SK-N-SH treated with all-trans-retinoic acid at 6 μM for 48 hours (cell line): ENCODE measurements around the gene ZMIZ1.

Experiments used
- ATAC-seq: fragments of 200-7000 bp; cut with Tn5 transposase; 3 replicates; pipeline ENCODE4 v1.9.1; 2020; ENCODE audit warnings: mild to moderate bottlenecking, moderate library complexity
- ARNTL ChIP-seq: fragments of 450-650 bp; formaldehyde crosslinking; IDR thresholded peaks from 2 replicates; pipeline ENCODE4 v1.5.0; 2020; ENCODE audit warnings: low read depth, mild to moderate bottlenecking, moderate library complexity, borderline replicate concordance
- CREB5 ChIP-seq: fragments of 250-450 bp; sonication (Bioruptor Pico); IDR thresholded peaks from 2 replicates; pipeline ENCODE4 v1.5.1; 2020; ENCODE audit warnings: low read depth, mild to moderate bottlenecking, moderate library complexity
- CSDC2 ChIP-seq: fragments of 250-450 bp; sonication (Bioruptor Pico); IDR thresholded peaks from 2 replicates; pipeline ENCODE4 v1.5.0; 2020; ENCODE audit warnings: mild to moderate bottlenecking, moderate library complexity
- ESRRG ChIP-seq: fragments of 250-450 bp; sonication (Bioruptor Pico); IDR thresholded peaks from 2 replicates; pipeline ENCODE4 v1.6.1; 2021; ENCODE audit warnings: mild to moderate bottlenecking
- ISL1 ChIP-seq: fragments of 250-450 bp; sonication (Bioruptor Pico); IDR thresholded peaks from 2 replicates; pipeline ENCODE4 v2.1.2; 2022; ENCODE audit warnings: mild to moderate bottlenecking, moderate library complexity
- OSR1 ChIP-seq: fragments of 250-450 bp; sonication (Bioruptor Pico); IDR thresholded peaks from 2 replicates; pipeline ENCODE4 v1.8.0; 2022; ENCODE audit warnings: moderate library complexity, mild to moderate bottlenecking, inconsistent platforms
- PATZ1 ChIP-seq: fragments of 250-450 bp; sonication (Bioruptor Pico); IDR thresholded peaks from 2 replicates; pipeline ENCODE4 v1.8.0; 2020; ENCODE audit warnings: mild to moderate bottlenecking, moderate library complexity, borderline replicate concordance
- PPARA ChIP-seq: fragments of 250-450 bp; sonication (Bioruptor Pico); IDR thresholded peaks from 2 replicates; pipeline ENCODE4 v1.5.0; 2020; ENCODE audit warnings: mild to moderate bottlenecking, borderline replicate concordance
- SNAI2 ChIP-seq: fragments of 250-450 bp; sonication (Bioruptor Pico); IDR thresholded peaks from 2 replicates; pipeline ENCODE4 v1.5.0; 2020; ENCODE audit warnings: mild to moderate bottlenecking, moderate library complexity
- TCF4 ChIP-seq: fragments of 250-450 bp; sonication (Bioruptor Pico); IDR thresholded peaks from 2 replicates; pipeline ENCODE4 v1.8.0; 2021; ENCODE audit warnings: mild to moderate bottlenecking, moderate library complexity, borderline replicate concordance
- TOX ChIP-seq: fragments of 250-450 bp; sonication (Bioruptor Pico); IDR thresholded peaks from 2 replicates; pipeline ENCODE4 v1.8.0; 2021; ENCODE audit warnings: mild to moderate bottlenecking, moderate library complexity, borderline replicate concordance
- ZC3H10 ChIP-seq: fragments of 250-450 bp; sonication (Bioruptor Pico); IDR thresholded peaks from 2 replicates; pipeline ENCODE4 v1.5.1; 2021; ENCODE audit warnings: mild to moderate bottlenecking, moderate library complexity
- ZFP3 ChIP-seq: fragments of 250-450 bp; sonication (Bioruptor Pico); IDR thresholded peaks from 2 replicates; pipeline ENCODE4 v1.5.0; 2020; ENCODE audit warnings: mild to moderate bottlenecking, moderate library complexity
- ZNF565 ChIP-seq: fragments of 450-650 bp; formaldehyde crosslinking; conservative IDR thresholded peaks from 2 replicates; pipeline ENCODE4 v1.5.0; 2020; ENCODE audit warnings: low read depth, mild to moderate bottlenecking, moderate library complexity
- ZNF70 ChIP-seq: fragments of 450-650 bp; formaldehyde crosslinking; IDR thresholded peaks from 2 replicates; pipeline ENCODE4 v1.5.0; 2020; ENCODE audit warnings: mild to moderate bottlenecking, moderate library complexity
- ZNF8 ChIP-seq: fragments of 450-650 bp; formaldehyde crosslinking; IDR thresholded peaks from 2 replicates; pipeline ENCODE4 v1.5.0; 2020; ENCODE audit warnings: mild to moderate bottlenecking, moderate library complexity
- TF ChIP-seq, protein P1 (sequence below): fragments of 250-450 bp; sonication (Bioruptor Pico); IDR thresholded peaks from 2 replicates; pipeline ENCODE4 v1.5.0; 2020; ENCODE audit warnings: mild to moderate bottlenecking, moderate library complexity
- TF ChIP-seq, protein P2 (sequence below): fragments of 250-450 bp; sonication (Bioruptor Pico); IDR thresholded peaks from 2 replicates; pipeline ENCODE4 v1.5.1; 2021; ENCODE audit warnings: mild to moderate bottlenecking, moderate library complexity
- TF ChIP-seq, protein P3 (sequence below): fragments of 250-450 bp; sonication (Bioruptor Pico); IDR thresholded peaks from 2 replicates; pipeline ENCODE4 v1.8.0; 2021; ENCODE audit warnings: low read depth, mild to moderate bottlenecking, moderate library complexity, borderline replicate concordance

The ZMIZ1 gene

GRCh38 chr10:79322616-79323543, 254.1 kb downstream of the ZMIZ1 start:
- no peak for TF ChIP-seq ISL1 (CRISPR knock-in tag)
- TF ChIP-seq ZNF8 (CRISPR knock-in tag), result no peak
- TF ChIP-seq CREB5 (CRISPR knock-in tag), result no peak
- peak; percentile 80 for ATAC-seq

DNA sequence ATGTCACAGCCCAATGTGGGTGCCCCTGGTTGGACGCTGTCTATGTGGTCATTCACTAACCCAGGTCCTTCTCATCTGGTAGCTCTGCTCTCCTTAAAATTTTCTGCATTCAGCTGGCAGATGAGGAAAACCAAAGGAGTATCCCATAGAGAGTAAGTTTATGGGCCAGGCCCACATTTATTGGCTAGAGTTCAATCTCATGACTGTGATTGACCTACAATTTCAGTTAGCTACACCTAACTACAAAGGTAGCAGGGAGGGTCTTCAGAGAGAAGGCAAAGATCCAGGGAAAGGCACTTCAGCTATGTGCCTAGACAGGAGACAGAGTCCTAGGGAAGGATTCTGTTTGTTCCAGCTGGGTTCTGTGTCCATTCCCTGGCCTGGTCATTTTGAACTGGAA, 254.8 kb downstream of the ZMIZ1 start:
- TF ChIP-seq ZC3H10 (CRISPR knock-in tag) (no peak), ZNF565 (CRISPR knock-in tag) (no peak), OSR1 (CRISPR knock-in tag) (no peak), CSDC2 (CRISPR knock-in tag) (no peak), ZFP3 (CRISPR knock-in tag) (no peak), CREB5 (CRISPR knock-in tag) (no peak), TCF4 (no peak), PPARA (CRISPR knock-in tag) (no peak), SNAI2 (no peak), ISL1 (CRISPR knock-in tag) (no peak), ESRRG (no peak), ARNTL (CRISPR knock-in tag) (no peak), PATZ1 (no peak), ZNF70 (CRISPR knock-in tag) (no peak), TOX (no peak)
- TF ChIP-seq, protein P1, sequence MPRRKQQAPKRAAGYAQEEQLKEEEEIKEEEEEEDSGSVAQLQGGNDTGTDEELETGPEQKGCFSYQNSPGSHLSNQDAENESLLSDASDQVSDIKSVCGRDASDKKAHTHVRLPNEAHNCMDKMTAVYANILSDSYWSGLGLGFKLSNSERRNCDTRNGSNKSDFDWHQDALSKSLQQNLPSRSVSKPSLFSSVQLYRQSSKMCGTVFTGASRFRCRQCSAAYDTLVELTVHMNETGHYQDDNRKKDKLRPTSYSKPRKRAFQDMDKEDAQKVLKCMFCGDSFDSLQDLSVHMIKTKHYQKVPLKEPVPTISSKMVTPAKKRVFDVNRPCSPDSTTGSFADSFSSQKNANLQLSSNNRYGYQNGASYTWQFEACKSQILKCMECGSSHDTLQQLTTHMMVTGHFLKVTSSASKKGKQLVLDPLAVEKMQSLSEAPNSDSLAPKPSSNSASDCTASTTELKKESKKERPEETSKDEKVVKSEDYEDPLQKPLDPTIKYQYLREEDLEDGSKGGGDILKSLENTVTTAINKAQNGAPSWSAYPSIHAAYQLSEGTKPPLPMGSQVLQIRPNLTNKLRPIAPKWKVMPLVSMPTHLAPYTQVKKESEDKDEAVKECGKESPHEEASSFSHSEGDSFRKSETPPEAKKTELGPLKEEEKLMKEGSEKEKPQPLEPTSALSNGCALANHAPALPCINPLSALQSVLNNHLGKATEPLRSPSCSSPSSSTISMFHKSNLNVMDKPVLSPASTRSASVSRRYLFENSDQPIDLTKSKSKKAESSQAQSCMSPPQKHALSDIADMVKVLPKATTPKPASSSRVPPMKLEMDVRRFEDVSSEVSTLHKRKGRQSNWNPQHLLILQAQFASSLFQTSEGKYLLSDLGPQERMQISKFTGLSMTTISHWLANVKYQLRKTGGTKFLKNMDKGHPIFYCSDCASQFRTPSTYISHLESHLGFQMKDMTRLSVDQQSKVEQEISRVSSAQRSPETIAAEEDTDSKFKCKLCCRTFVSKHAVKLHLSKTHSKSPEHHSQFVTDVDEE, result no peak
- TF ChIP-seq, protein P2, sequence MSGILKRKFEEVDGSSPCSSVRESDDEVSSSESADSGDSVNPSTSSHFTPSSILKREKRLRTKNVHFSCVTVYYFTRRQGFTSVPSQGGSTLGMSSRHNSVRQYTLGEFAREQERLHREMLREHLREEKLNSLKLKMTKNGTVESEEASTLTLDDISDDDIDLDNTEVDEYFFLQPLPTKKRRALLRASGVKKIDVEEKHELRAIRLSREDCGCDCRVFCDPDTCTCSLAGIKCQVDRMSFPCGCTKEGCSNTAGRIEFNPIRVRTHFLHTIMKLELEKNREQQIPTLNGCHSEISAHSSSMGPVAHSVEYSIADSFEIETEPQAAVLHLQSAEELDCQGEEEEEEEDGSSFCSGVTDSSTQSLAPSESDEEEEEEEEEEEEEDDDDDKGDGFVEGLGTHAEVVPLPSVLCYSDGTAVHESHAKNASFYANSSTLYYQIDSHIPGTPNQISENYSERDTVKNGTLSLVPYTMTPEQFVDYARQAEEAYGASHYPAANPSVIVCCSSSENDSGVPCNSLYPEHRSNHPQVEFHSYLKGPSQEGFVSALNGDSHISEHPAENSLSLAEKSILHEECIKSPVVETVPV (CRISPR knock-in tag), result no peak
- TF ChIP-seq, protein P3, sequence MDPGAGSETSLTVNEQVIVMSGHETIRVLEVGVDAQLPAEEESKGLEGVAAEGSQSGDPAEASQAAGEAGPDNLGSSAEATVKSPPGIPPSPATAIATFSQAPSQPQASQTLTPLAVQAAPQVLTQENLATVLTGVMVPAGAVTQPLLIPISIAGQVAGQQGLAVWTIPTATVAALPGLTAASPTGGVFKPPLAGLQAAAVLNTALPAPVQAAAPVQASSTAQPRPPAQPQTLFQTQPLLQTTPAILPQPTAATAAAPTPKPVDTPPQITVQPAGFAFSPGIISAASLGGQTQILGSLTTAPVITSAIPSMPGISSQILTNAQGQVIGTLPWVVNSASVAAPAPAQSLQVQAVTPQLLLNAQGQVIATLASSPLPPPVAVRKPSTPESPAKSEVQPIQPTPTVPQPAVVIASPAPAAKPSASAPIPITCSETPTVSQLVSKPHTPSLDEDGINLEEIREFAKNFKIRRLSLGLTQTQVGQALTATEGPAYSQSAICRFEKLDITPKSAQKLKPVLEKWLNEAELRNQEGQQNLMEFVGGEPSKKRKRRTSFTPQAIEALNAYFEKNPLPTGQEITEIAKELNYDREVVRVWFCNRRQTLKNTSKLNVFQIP (CRISPR knock-in tag), result no peak
- ATAC-seq, result no peak
